Trophoblast cell (in vitro differentiated cells and primary cell): ENCODE data around the gene NDUFAF8.

ENCODE experiments used
- DNase-seq, 2 donors: peaks; one replicate each; pipeline ENCODE4 v3.0.0-alpha.2; 2016
- H2AFZ ChIP-seq: 2 replicates; pipeline ENCODE4 v1.6.1; 2013; ENCODE audit warnings: low read length, moderate library complexity, mild to moderate bottlenecking; ENCODE audit not compliant: insufficient read depth, poor library complexity
- H2AK5ac ChIP-seq: 2 replicates; pipeline ENCODE4 v1.6.1; 2013; ENCODE audit warnings: mild to moderate bottlenecking, low read length
- H2BK120ac ChIP-seq: 2 replicates; pipeline ENCODE4 v1.6.1; 2013; ENCODE audit warnings: low read length, mild to moderate bottlenecking, moderate library complexity; ENCODE audit not compliant: insufficient read depth, poor library complexity
- H2BK12ac ChIP-seq: 2 replicates; pipeline ENCODE4 v1.6.1; 2013; ENCODE audit warnings: mild to moderate bottlenecking, low read length, moderate library complexity
- H2BK5ac ChIP-seq: 2 replicates; pipeline ENCODE4 v1.6.1; 2013; ENCODE audit warnings: low read length, low read depth, moderate library complexity, mild to moderate bottlenecking; ENCODE audit not compliant: poor library complexity
- H3K14ac ChIP-seq: 2 replicates; pipeline ENCODE4 v1.6.1; 2013; ENCODE audit warnings: mild to moderate bottlenecking, low read length
- H3K18ac ChIP-seq: 2 replicates; pipeline ENCODE4 v1.6.1; 2013; ENCODE audit warnings: mild to moderate bottlenecking, low read length
- H3K23ac ChIP-seq: 2 replicates; pipeline ENCODE4 v1.6.1; 2013; ENCODE audit warnings: low read length
- H3K27ac ChIP-seq: 2 replicates; pipeline ENCODE4 v1.5.1; 2013; ENCODE audit warnings: low read depth, mild to moderate bottlenecking, inconsistent platforms, low read length, moderate library complexity
- H3K27me3 ChIP-seq: 2 replicates; pipeline ENCODE4 v1.6.1; 2013; ENCODE audit warnings: inconsistent platforms, mild to moderate bottlenecking, low read length, moderate library complexity; ENCODE audit not compliant: insufficient read depth
- H3K36me3 ChIP-seq, 2 experiments: 1 replicate in 1 of 2; 2 replicates in 1 of 2; pipeline ENCODE4 v1.6.1; 2013; ENCODE audit warnings: low read length in 2 of 2, mild to moderate bottlenecking in 2 of 2, moderate library complexity in 1 of 2; ENCODE audit not compliant: insufficient read depth in 2 of 2, control insufficient read depth in 1 of 2
- H3K4ac ChIP-seq: 2 replicates; pipeline ENCODE4 v1.6.1; 2013; ENCODE audit warnings: low read depth, mild to moderate bottlenecking, low read length, moderate library complexity
- H3K4me1 ChIP-seq, 2 experiments: 1 replicate in 1 of 2; 2 replicates in 1 of 2; pipeline ENCODE4 v1.6.1; 2013; ENCODE audit warnings: low read length in 2 of 2, mild to moderate bottlenecking in 2 of 2, moderate library complexity in 1 of 2; ENCODE audit not compliant: insufficient read depth in 2 of 2, control insufficient read depth in 1 of 2
- H3K4me2 ChIP-seq: 2 replicates; pipeline ENCODE4 v1.6.1; 2013; ENCODE audit warnings: inconsistent platforms, mild to moderate bottlenecking, low read length, moderate library complexity
- H3K4me3 ChIP-seq: 2 replicates; pipeline ENCODE4 v1.5.1; 2013; ENCODE audit warnings: mild to moderate bottlenecking, low read depth, low read length, inconsistent platforms
- H3K79me1 ChIP-seq: one replicate; pipeline ENCODE4 v1.6.1; 2013; ENCODE audit warnings: low read length
- H3K79me2 ChIP-seq: 2 replicates; pipeline ENCODE4 v1.6.1; 2013; ENCODE audit warnings: low read length, mild to moderate bottlenecking; ENCODE audit not compliant: control insufficient read depth, insufficient read depth, poor library complexity
- H3K9ac ChIP-seq: 2 replicates; pipeline ENCODE4 v1.6.1; 2013; ENCODE audit warnings: mild to moderate bottlenecking, low read length
- H3K9me3 ChIP-seq: 2 replicates; pipeline ENCODE4 v1.6.1; 2013; ENCODE audit warnings: low read depth, mild to moderate bottlenecking, control low read depth, inconsistent platforms, low read length; ENCODE audit not compliant: insufficient read depth
- H4K12ac ChIP-seq: 2 replicates; pipeline ENCODE4 v1.6.1; 2013; ENCODE audit warnings: low read depth, mild to moderate bottlenecking, low read length, moderate library complexity
- H4K8ac ChIP-seq: 2 replicates; pipeline ENCODE4 v1.6.1; 2013; ENCODE audit warnings: low read depth, mild to moderate bottlenecking, low read length, moderate library complexity
- H4K91ac ChIP-seq: one replicate; pipeline ENCODE4 v1.6.1; 2013; ENCODE audit warnings: low read depth, mild to moderate bottlenecking, low read length, moderate library complexity
- WGBS: extraction: QIAGEN DNeasy Blood & Tissue Kit; methylation state at CpG from one replicate; pipeline ENCODE4 v1.1.7; 2013; ENCODE audit warnings: missing lambda C conversion rate; ENCODE audit not compliant: insufficient read length, insufficient coverage; ENCODE audit errors: extremely low coverage; 5-methylcytosine and 5-hydroxymethylcytosine counted together

The NDUFAF8 gene

DNA sequence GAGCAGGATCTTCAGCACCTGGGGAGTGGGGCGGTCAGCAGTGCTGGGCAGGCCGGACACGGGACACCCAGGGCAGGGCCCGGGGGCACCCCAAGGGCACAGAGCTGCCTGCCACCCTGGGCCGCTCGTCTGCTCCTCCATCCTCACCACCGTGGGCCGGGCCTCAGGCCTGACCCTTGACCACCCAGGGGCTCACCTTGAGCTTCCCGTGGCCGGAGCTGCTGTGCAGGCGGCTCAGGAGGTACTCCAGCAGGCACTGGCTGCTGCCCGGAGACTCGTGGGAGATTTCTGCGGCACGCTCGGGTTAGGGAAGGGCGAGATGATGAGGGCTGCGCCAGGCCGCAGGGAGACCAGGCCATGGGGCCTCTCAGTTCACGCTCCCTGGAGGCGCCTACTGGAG, 2.3 kb upstream of the NDUFAF8 start:
- no peak overlapping the region for H2BK120ac ChIP-seq
- WGBS, result no CpG with 5 or more reads among the region's 21 CpGs
- H3K36me3 ChIP-seq, result peaks cover 10 to 20% of the 10 kb centered on the region in 2 experiments
- no peak overlapping the region for H2BK5ac ChIP-seq
- H3K79me1 ChIP-seq, result peaks cover 8% of the 10 kb centered on the region
- no peak overlapping the region for H4K12ac ChIP-seq
- no peak overlapping the region for H3K18ac ChIP-seq
- no peak overlapping the region for H4K8ac ChIP-seq
- H3K4me3 ChIP-seq, result no peak overlapping the region
- H3K9ac ChIP-seq, result no peak overlapping the region
- H3K27me3 ChIP-seq, result no peaks in the 10 kb centered on the region
- no peak overlapping the region for H2AFZ ChIP-seq
- peaks cover 7 to 15% of the 10 kb centered on the region in 2 experiments for H3K4me1 ChIP-seq
- no peak overlapping the region for H3K14ac ChIP-seq
- no peaks in the 10 kb centered on the region for H3K9me3 ChIP-seq
- H3K23ac ChIP-seq, result no peak overlapping the region
- no peak overlapping the region for H3K4me2 ChIP-seq
- H3K4ac ChIP-seq, result no peak overlapping the region
- peaks cover 10% of the 10 kb centered on the region for H3K79me2 ChIP-seq
- H2BK12ac ChIP-seq, result no peak overlapping the region
- DNase-seq, result no peak
- no peak overlapping the region for H2AK5ac ChIP-seq
- H4K91ac ChIP-seq, result no peak overlapping the region
- H3K27ac ChIP-seq, result no peak overlapping the region

DNA sequence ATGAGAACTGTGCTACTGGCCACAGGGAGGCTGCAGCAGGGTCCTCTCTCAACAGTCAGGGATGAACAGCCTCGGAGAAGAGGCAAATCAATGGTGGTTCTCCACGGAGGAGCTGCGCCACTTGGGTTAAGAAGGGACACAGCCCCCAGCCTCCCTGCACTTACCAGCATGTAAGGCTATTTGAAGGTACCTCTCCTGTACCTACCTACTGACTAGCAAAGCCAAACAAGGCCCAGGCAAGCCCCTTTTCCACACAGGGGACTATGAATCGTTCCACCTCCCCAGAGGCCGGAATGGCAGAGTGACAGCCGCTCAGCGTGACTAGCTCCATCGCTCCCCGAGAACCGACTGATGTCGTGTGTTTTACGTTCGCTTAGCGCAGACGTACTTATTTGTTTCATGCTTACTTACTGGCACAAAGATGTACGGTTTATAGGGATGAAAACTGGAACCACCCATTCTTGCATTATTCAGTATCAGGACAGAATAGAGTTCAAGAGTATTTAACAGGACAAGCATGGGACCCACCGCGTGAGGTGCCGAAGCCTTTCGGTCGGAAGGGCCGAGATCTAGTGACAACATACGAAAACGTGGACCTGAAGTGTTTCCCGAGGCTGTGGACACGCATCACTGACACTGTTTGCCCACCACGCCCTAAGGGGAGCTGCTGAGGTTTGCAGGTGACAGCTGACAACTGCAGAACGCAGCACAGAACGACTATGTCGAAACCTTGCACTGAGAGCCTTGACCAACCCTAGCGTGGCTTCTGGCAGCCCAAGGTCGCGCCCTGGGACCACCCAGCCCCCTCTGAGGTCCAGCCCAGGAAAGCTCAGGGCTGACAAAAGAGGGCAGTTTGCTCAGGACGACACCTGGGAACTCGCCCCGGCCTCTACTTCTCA, 1.3 kb upstream of the NDUFAF8 start:
- H3K18ac ChIP-seq, result no peak overlapping the region
- no peak overlapping the region for H3K27ac ChIP-seq
- H3K4me1 ChIP-seq, result peaks cover 7 to 15% of the 10 kb centered on the region in 2 experiments
- no peak for DNase-seq
- H3K79me2 ChIP-seq, result peaks cover 10% of the 10 kb centered on the region
- no peak overlapping the region for H3K23ac ChIP-seq
- peak overlapping the region; percentile 80 for H3K9ac ChIP-seq
- H2BK5ac ChIP-seq, result no peak overlapping the region
- no peak overlapping the region for H2AK5ac ChIP-seq
- peaks cover 3% of the 10 kb centered on the region for H3K9me3 ChIP-seq
- no peak overlapping the region for H4K91ac ChIP-seq
- H3K4ac ChIP-seq, result no peak overlapping the region
- H3K4me2 ChIP-seq, result peak overlapping the region; percentile 71
- no peaks in the 10 kb centered on the region for H3K27me3 ChIP-seq
- H4K8ac ChIP-seq, result no peak overlapping the region
- H2AFZ ChIP-seq, result no peak overlapping the region
- H3K14ac ChIP-seq, result no peak overlapping the region
- no peak overlapping the region for H2BK120ac ChIP-seq
- peaks cover 10 to 12% of the 10 kb centered on the region in 2 experiments for H3K36me3 ChIP-seq
- peak overlapping the region; percentile 92 for H3K4me3 ChIP-seq
- no CpG with 5 or more reads among the region's 36 CpGs for WGBS
- no peak overlapping the region for H4K12ac ChIP-seq
- H3K79me1 ChIP-seq, result peaks cover 8% of the 10 kb centered on the region
- no peak overlapping the region for H2BK12ac ChIP-seq

DNA sequence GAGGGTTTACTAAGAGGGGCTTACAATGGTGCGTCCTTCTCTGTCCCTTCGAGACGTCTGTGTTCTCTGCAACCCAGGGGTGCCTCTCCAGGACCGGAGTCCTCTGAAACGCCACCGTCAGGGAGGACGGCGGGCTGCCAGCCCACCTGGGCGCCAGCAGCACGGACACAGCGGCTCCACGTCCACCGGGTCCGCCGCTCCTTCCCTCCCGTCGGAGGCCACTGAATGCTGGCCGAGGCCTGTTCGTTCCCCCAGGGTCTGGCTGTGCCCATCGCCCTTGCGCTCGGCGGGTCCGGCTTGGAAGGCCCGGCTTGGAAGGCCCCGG, 666 bp upstream of the NDUFAF8 start:
- H3K4me2 ChIP-seq, result peak overlapping the region; percentile 71
- H2AK5ac ChIP-seq, result no peak overlapping the region
- peak overlapping the region; percentile 80 for H3K9ac ChIP-seq
- H3K27ac ChIP-seq, result no peak overlapping the region
- peak overlapping the region; percentile 18 for H3K18ac ChIP-seq
- peaks cover 3% of the 10 kb centered on the region for H3K9me3 ChIP-seq
- H4K12ac ChIP-seq, result peak overlapping the region; percentile 14
- peak overlapping the region; percentile 12 for H3K4ac ChIP-seq
- peaks cover 7 to 12% of the 10 kb centered on the region in 2 experiments for H3K4me1 ChIP-seq
- peaks cover 7 to 8% of the 10 kb centered on the region in 2 experiments for H3K36me3 ChIP-seq
- H3K27me3 ChIP-seq, result no peaks in the 10 kb centered on the region
- peaks cover 10% of the 10 kb centered on the region for H3K79me2 ChIP-seq
- peak overlapping the region; percentile 40 for H4K91ac ChIP-seq
- no peak for DNase-seq
- H2BK12ac ChIP-seq, result no peak overlapping the region
- H3K23ac ChIP-seq, result no peak overlapping the region
- peaks cover 8% of the 10 kb centered on the region for H3K79me1 ChIP-seq
- WGBS, result no CpG with 5 or more reads among the region's 26 CpGs
- peak overlapping the region; percentile 92 for H3K4me3 ChIP-seq
- H2BK5ac ChIP-seq, result no peak overlapping the region
- H4K8ac ChIP-seq, result peak overlapping the region; percentile 79
- H2BK120ac ChIP-seq, result no peak overlapping the region
- peak overlapping the region; percentile 73 for H2AFZ ChIP-seq
- H3K14ac ChIP-seq, result peak overlapping the region; percentile 32

DNA sequence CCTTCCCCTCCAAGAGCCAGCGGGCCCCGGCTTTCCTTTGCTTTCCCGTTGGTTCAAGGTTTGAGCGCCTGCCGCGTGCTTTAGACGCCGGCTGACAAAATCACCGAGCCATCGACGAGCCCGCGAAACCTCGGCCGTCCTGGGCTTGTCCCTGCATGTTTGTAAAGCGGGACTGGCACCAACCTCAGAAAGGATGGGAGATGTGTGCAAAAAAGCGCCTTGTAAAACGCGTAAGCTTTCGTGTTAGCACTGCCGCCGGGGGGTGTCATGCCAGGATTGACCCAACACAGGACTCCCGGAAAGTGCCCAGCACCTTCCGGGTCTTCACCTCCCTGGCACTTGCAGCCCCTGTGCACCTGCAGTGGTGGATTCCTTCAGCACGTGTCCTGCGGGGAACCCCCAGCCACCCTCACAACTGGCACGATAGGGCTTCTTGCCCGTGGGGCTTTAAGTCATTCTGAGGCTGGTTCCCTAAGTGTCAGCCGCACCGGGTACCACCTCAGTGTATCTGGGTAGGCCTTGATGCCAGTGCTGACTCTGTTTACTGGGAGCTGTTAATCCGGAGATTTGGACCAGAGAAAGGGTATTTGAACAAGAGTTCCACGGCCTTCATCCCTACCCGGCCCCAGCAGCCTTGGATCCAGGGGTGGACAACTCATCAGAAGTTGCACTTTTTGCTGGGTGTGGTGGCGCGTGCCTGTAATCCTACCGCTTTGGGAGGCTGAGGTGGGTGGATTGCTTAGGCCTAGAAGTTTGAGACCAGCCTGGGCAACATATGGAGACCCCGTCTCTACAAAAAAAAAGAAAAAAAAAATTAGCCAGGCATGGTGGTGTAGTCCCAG, 817 bp downstream of the NDUFAF8 start:
- peak overlapping the region; percentile 71 for H3K18ac ChIP-seq
- H2BK120ac ChIP-seq, result peak overlapping the region; percentile 61
- H3K4me2 ChIP-seq, result peak overlapping the region; percentile 83
- H3K79me2 ChIP-seq, result peaks cover 10% of the 10 kb centered on the region
- WGBS, result no CpG with 5 or more reads among the region's 37 CpGs
- peak overlapping the region; percentile 55 for H2BK12ac ChIP-seq
- H4K8ac ChIP-seq, result peak overlapping the region; percentile 96
- H4K91ac ChIP-seq, result peak overlapping the region; percentile 88
- peak overlapping the region; percentile 83 for H4K12ac ChIP-seq
- H3K9me3 ChIP-seq, result peaks cover 3% of the 10 kb centered on the region
- peaks cover 12 to 18% of the 10 kb centered on the region in 2 experiments for H3K4me1 ChIP-seq
- peak overlapping the region; percentile 68 for H2BK5ac ChIP-seq
- peak in 1 of 2 donors; percentile 13 for DNase-seq
- H2AFZ ChIP-seq, result peak overlapping the region; percentile 67
- H3K23ac ChIP-seq, result no peak overlapping the region
- peak overlapping the region; percentile 78 for H3K9ac ChIP-seq
- H3K14ac ChIP-seq, result peak overlapping the region; percentile 89
- H2AK5ac ChIP-seq, result peak overlapping the region; percentile 57
- H3K4me3 ChIP-seq, result peak overlapping the region; percentile 94
- H3K27me3 ChIP-seq, result no peaks in the 10 kb centered on the region
- no peak overlapping the region for H3K27ac ChIP-seq
- peaks cover 8% of the 10 kb centered on the region for H3K79me1 ChIP-seq
- H3K36me3 ChIP-seq, result peaks cover 5 to 6% of the 10 kb centered on the region in 2 experiments
- H3K4ac ChIP-seq, result peak overlapping the region; percentile 89
